GM08714 (cell line): ENCODE data around the gene BICRAL.

Source experiments
- H3K4me3 ChIP-seq: fragments of 200-500 bp; sonication (Bioruptor generic); 2 replicates; pipeline ENCODE4 v1.5.1; 2014; ENCODE audit warnings: mild to moderate bottlenecking, low read length, inconsistent platforms
- ZNF274 ChIP-seq: IDR thresholded peaks from 2 replicates; pipeline ENCODE4 v1.6.1; 2012; ENCODE audit warnings: mild to moderate bottlenecking, low read depth, low read length

Gene BICRAL

GRCh38 chr6:42777126-42777822, 4.6 kb upstream of the BICRAL start:
- H3K4me3 ChIP-seq: no peak overlapping the region
- no peak for TF ChIP-seq ZNF274

DNA sequence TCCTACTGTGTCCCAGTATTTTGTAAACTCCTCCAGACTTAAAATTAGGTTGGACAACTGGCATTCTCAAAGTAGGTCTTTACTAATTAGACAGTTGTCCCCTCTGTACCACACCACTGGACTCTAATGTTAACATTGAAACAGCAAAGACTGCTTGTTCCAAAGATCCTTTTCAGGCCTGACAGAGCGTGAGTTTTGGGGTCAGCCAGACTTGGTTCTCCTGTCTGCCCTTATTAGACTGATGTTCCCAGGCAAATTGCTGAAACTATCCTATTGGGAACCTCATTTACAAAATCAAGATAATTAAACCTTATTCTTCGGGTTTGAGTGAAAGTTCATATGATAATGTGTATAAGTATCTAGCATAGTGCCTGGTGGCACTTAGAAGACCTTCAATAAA, 3.7 kb upstream of the BICRAL start:
- TF ChIP-seq ZNF274: no peak

GRCh38 chr6:42779521-42779920, 2.3 kb upstream of the BICRAL start:
- no peak overlapping the region for H3K4me3 ChIP-seq
- TF ChIP-seq ZNF274: no peak

More for the DNA sequence above, 3.7 kb upstream of the BICRAL start:
- no peak overlapping the region for H3K4me3 ChIP-seq

DNA sequence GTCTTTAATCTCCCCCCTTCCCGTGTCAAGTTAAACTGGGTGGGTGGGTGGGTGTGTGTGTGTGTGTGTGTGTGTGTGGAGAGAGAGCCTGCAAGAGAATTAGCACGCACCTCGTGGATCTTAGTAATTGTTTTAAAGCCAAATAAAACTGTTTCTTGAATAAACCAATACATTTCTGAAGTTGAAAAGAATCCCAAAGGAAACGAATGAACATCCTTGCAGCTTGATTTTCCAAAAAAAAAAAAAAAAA, 381 bp upstream of the BICRAL start:
- no peak for TF ChIP-seq ZNF274
- peak overlapping the region; percentile 71 for H3K4me3 ChIP-seq

GRCh38 chr6:42782689-42783176, 881 bp downstream of the BICRAL start:
- peak overlapping the region; percentile 71 for H3K4me3 ChIP-seq
- no peak for TF ChIP-seq ZNF274

- peak overlapping the region; percentile 71 for H3K4me3 ChIP-seq
- TF ChIP-seq ZNF274: no peak
Measured at GRCh38 chr6:42783177-42783875, 1.5 kb downstream of the BICRAL start.

DNA sequence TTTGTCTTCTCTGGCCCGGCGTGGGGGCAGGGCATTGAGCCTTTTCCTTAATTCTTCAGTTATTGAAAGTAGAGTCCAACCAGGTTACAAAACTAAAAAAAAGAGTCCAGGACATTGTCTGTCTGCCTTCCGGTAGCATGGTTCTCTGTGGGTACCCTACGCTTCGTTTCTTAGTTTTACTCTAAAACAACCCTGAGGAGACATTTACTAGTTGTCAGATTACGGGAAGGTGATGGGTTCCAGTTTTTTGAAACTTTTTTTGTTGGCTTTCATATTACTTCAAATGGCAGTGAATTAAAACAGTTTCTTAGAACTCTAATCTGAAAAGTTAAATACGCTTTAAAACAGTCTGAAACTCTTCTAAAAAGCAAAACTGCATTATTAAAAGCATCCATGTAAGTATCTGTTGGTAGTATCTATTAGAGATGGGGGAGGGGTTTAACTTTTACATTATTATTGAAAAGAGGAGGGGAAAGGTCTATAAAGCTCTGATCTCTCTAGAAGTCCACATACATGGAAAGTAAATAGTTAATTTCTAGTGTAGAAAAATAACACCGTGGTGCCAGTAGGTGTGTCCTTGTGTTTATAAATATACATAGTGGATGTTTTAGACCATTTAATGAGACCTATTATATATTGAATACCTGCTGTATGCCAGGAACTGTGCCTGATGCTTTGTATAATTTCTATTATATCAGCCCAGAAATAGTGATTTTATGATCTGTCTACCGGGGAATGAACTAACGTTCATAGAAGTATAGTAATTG, 2.2 kb downstream of the BICRAL start:
- TF ChIP-seq ZNF274: no peak
- peak overlapping the region; percentile 71 for H3K4me3 ChIP-seq

GRCh38 chr6:42784717-42785498, 3.1 kb downstream of the BICRAL start:
- H3K4me3 ChIP-seq: peak overlapping the region; percentile 71
- no peak for TF ChIP-seq ZNF274

DNA sequence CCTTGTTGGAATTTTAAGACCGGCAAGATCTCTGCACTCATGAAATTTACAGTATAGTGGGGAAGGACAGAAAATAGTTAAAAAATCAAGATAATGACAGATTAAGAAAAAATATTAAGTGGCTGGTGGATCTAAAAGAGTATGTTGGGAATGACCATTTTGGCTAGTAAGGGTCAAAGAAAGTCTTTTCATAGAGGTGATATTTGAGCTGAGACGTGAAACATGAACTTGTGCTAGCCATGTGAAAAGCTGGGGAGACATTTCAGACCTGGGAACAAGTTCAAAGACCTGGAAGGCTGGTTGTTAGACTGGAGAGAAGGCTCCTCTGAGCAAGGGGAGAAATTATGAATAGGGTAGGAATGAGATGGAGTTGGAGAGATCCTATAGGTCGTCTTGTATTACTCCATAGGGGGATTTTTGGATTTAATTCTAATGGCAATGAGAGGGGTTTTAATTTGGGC, 4.7 kb downstream of the BICRAL start:
- H3K4me3 ChIP-seq: no peak overlapping the region
- no peak for TF ChIP-seq ZNF274

DNA sequence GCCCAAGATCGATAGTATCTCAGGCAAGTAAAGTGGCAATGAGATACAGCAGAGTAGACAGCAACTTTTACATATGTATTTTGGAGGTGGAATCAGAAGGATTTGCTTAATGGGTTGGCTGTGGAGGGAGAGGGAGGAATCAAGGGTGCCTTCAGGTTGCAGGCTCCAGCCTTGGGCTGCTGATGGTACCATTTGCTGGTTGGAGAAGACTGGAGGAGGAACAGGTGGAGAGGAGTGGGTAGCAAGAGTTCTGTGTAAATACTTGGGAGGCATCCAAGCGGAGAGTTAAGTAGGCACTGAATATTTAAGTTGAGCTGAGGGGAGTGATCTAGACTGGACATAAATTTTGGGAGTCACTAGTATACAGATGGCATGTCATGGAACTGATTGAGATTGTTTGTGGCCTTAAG, 5.2 kb downstream of the BICRAL start:
- H3K4me3 ChIP-seq: no peak overlapping the region
- no peak for TF ChIP-seq ZNF274

- no peak for TF ChIP-seq ZNF274
- H3K4me3 ChIP-seq: no peak overlapping the region; the same call in 1 of the 2 replicates
Measured at GRCh38 chr6:42788671-42789070, 6.8 kb downstream of the BICRAL start.

- H3K4me3 ChIP-seq: no peak overlapping the region
- no peak for TF ChIP-seq ZNF274
Measured at GRCh38 chr6:42790549-42791181, 8.8 kb downstream of the BICRAL start.

- TF ChIP-seq ZNF274: no peak
- H3K4me3 ChIP-seq: no peak overlapping the region
Measured at GRCh38 chr6:42791706-42792320, 10.0 kb downstream of the BICRAL start.
